Limb (tissue), 2 donors: ENCODE results near the gene SERTAD3.
A peak's percentile ranks its signal among the peaks of the same experiment; 100 is the strongest.

Experiments
- DNase-seq, 2 donors: peaks; one replicate each; pipeline ENCODE4 v3.0.0-alpha.2; 2016; ENCODE audit errors: extremely low spot score in 2 of 2

The SERTAD3 gene

GRCh38 chr19:40425450-40426287, 18.5 kb downstream of the SERTAD3 start, which contains the start of gene SERTAD1:
TSS of gene SERTAD1 (minus strand) at chr19:40425992. CDS start at chr19:40423546, 2,446 bp downstream.
- DNase-seq: peak; percentile 99 to 100

GRCh38 chr19:40424637-40425449, 19.3 kb downstream of the SERTAD3 start:
- peak in 1 of 2 donors; percentile 59 for DNase-seq

GRCh38 chr19:40423938-40424337, 20.2 kb downstream of the SERTAD3 start:
- DNase-seq: no peak

GRCh38 chr19:40422748-40423566, 21.2 kb downstream of the SERTAD3 start:
- no peak for DNase-seq

- no peak for DNase-seq
These were observed 22.0 kb downstream of the SERTAD3 start for GRCh38 chr19:40421993-40422747.

- peak; percentile 88 to 90 for DNase-seq
These were observed 23.1 kb downstream of the SERTAD3 start for GRCh38 chr19:40420766-40421765.

- no peak for DNase-seq
These were observed 23.7 kb downstream of the SERTAD3 start for GRCh38 chr19:40420451-40420765.

GRCh38 chr19:40419780-40420179, 24.4 kb downstream of the SERTAD3 start:
- DNase-seq: no peak

- DNase-seq: no peak
These were observed 25.0 kb downstream of the SERTAD3 start for GRCh38 chr19:40419066-40419612.

GRCh38 chr19:40418040-40418439, 26.1 kb downstream of the SERTAD3 start:
- DNase-seq: no peak

- no peak for DNase-seq
These were observed 26.5 kb downstream of the SERTAD3 start for GRCh38 chr19:40417643-40417981.

GRCh38 chr19:40416918-40417642, 27.1 kb downstream of the SERTAD3 start:
- no peak for DNase-seq

- no peak for DNase-seq
These were observed 28.4 kb downstream of the SERTAD3 start for GRCh38 chr19:40415768-40416167.

GRCh38 chr19:40414542-40415535, 29.3 kb downstream of the SERTAD3 start:
- DNase-seq: no peak

- peak; percentile 36 to 70 for DNase-seq
These were observed 30.8 kb downstream of the SERTAD3 start, which contains the start of gene PRX for GRCh38 chr19:40413291-40413845. TSS of gene PRX (minus strand) at chr19:40413378. CDS start at chr19:40407932, 5,446 bp downstream.

GRCh38 chr19:40412866-40413265, 31.3 kb downstream of the SERTAD3 start:
- DNase-seq: no peak

GRCh38 chr19:40411958-40412499, 32.1 kb downstream of the SERTAD3 start:
- DNase-seq: no peak
